ENCODE measurements around the gene DOK7. TPM values are rescaled to one million over a fixed set of nuclear protein-coding genes. Genes with fewer than 3 reads are reported as not detected.

The DOK7 gene
- polyA plus RNA-seq, 1 experiment, result not detected

GRCh38 chr4:3500634-3501101, 37.6 kb downstream of the DOK7 start:
- Histone ChIP-seq H3K4me3 (ENCODE audit: low read depth, low read length) (no peak overlapping the region), H3K27me3 (ENCODE audit: control insufficient read depth, insufficient read depth, low read length) (no peaks in the 10 kb centered on the region), H3K27ac (ENCODE audit: low read depth, low read length) (no peak overlapping the region), H3K9me3 (ENCODE audit: control insufficient read depth, insufficient read depth, low read length) (no peaks in the 10 kb centered on the region; the same call in 1 of the 2 replicates)
- ChIA-PET CTCF (no interaction called here), POLR2A (no interaction called here)
- no peak for DNase-seq (ENCODE audit: low read depth, low spot score)
- no peak for TF ChIP-seq CTCF (IDR thresholded peaks at IDR 0.05; ENCODE audit: low read depth, low read length)

GRCh38 chr4:3501126-3501824, 38.2 kb downstream of the DOK7 start:
- no peak for TF ChIP-seq CTCF (IDR thresholded peaks at IDR 0.05; ENCODE audit: low read depth, low read length)
- Histone ChIP-seq H3K27ac (ENCODE audit: low read depth, low read length) (no peak overlapping the region), H3K4me3 (ENCODE audit: low read depth, low read length) (no peak overlapping the region), H3K9me3 (ENCODE audit: control insufficient read depth, insufficient read depth, low read length) (no peaks in the 10 kb centered on the region; the same call in 1 of the 2 replicates), H3K27me3 (ENCODE audit: control insufficient read depth, insufficient read depth, low read length) (no peaks in the 10 kb centered on the region)
- CTCF ChIA-PET, result no interaction called here
- no peak for DNase-seq (ENCODE audit: low read depth, low spot score)
- POLR2A ChIA-PET, result no interaction called here

- CTCF ChIA-PET, result no interaction called here
- TF ChIP-seq CTCF (IDR thresholded peaks at IDR 0.05; ENCODE audit: low read depth, low read length), result no peak
- DNase-seq (ENCODE audit: low read depth, low spot score), result no peak
- Histone ChIP-seq H3K27ac (ENCODE audit: low read depth, low read length) (no peak overlapping the region), H3K9me3 (ENCODE audit: control insufficient read depth, insufficient read depth, low read length) (no peaks in the 10 kb centered on the region; the same call in 1 of the 2 replicates), H3K4me3 (ENCODE audit: low read depth, low read length) (no peak overlapping the region), H3K27me3 (ENCODE audit: control insufficient read depth, insufficient read depth, low read length) (no peaks in the 10 kb centered on the region)
- POLR2A ChIA-PET, result no interaction called here
Observed at GRCh38 chr4:3501825-3502425, 38.8 kb downstream of the DOK7 start.

- CTCF ChIA-PET, result no interaction called here
- no peak for TF ChIP-seq CTCF (IDR thresholded peaks at IDR 0.05; ENCODE audit: low read depth, low read length)
- no peak for DNase-seq (ENCODE audit: low read depth, low spot score)
- H3K9me3 ChIP-seq (ENCODE audit: control insufficient read depth, insufficient read depth, low read length), result no peaks in the 10 kb centered on the region; the same call in 1 of the 2 replicates
- no peak overlapping the region for H3K27ac ChIP-seq (ENCODE audit: low read depth, low read length)
- POLR2A ChIA-PET, result no interaction called here
- H3K27me3 ChIP-seq (ENCODE audit: control insufficient read depth, insufficient read depth, low read length), result no peaks in the 10 kb centered on the region
- H3K4me3 ChIP-seq (ENCODE audit: low read depth, low read length), result no peak overlapping the region
Observed at GRCh38 chr4:3502941-3503936, 40.1 kb downstream of the DOK7 start.
